ENCODE measurements around the gene PDE4D.

The PDE4D gene

GRCh38 chr5:59086024-59086423 is 807.5 kb downstream of the PDE4D start:
- Histone ChIP-seq H3K4me3 (no peak overlapping the region), H3K27ac (no peak overlapping the region)
- no peak for DNase-seq (ENCODE audit: low spot score)
- TF ChIP-seq CTCF (IDR thresholded peaks at IDR 0.05), result no peak

GRCh38 chr5:59081693-59082092 is 811.8 kb downstream of the PDE4D start:
- H3K4me3 ChIP-seq, result no peak overlapping the region
- TF ChIP-seq CTCF (IDR thresholded peaks at IDR 0.05), result no peak
- no peak overlapping the region for H3K27ac ChIP-seq
- DNase-seq (ENCODE audit: low spot score), result no peak

GRCh38 chr5:59079622-59080620 is 813.6 kb downstream of the PDE4D start:
- no peak for TF ChIP-seq CTCF (IDR thresholded peaks at IDR 0.05)
- no peak for DNase-seq (ENCODE audit: low spot score)
- no peak overlapping the region for H3K27ac ChIP-seq
- no peak overlapping the region for H3K4me3 ChIP-seq

- Histone ChIP-seq H3K4me3 (no peak overlapping the region), H3K27ac (no peak overlapping the region)
- DNase-seq (ENCODE audit: low spot score), result no peak
- no peak for TF ChIP-seq CTCF (IDR thresholded peaks at IDR 0.05)
Observed at GRCh38 chr5:59071755-59072549, 821.6 kb downstream of the PDE4D start.

GRCh38 chr5:59069438-59070079 is 824.0 kb downstream of the PDE4D start:
- no peak for DNase-seq (ENCODE audit: low spot score)
- H3K27ac ChIP-seq, result no peak overlapping the region
- no peak overlapping the region for H3K4me3 ChIP-seq
- TF ChIP-seq CTCF (IDR thresholded peaks at IDR 0.05), result no peak

GRCh38 chr5:59067956-59068656 is 825.4 kb downstream of the PDE4D start:
- no peak for TF ChIP-seq CTCF (IDR thresholded peaks at IDR 0.05)

More at GRCh38 chr5:59067956-59068656, 825.4 kb downstream of the PDE4D start:
- Histone ChIP-seq H3K27ac (no peak overlapping the region), H3K4me3 (no peak overlapping the region)
- DNase-seq (ENCODE audit: low spot score), result no peak
